ENCODE measurements around the gene MEX3A.
"Not testable (repeated sequence)": the region's sequence is repeated elsewhere in the genome, so short reads cannot be mapped to it uniquely, and the experiment has no call there.

MEX3A gene

GRCh38 chr1:156054500-156055280 is 27.6 kb downstream of the MEX3A start, which contains the start of gene LAMTOR2:
TSS of gene LAMTOR2 (plus strand) at chr1:156054782. CDS start at chr1:156054890, 108 bp downstream.
- DNase-seq (ENCODE audit: low read depth), result peak; percentile 91

- peak; percentile 78 for DNase-seq (ENCODE audit: low read depth)
These were observed 28.3 kb downstream of the MEX3A start, which contains the start of gene UBQLN4 for GRCh38 chr1:156053768-156054499. TSS of gene UBQLN4 (minus strand) at chr1:156053798. CDS start at chr1:156053701, 97 bp downstream.

GRCh38 chr1:156052862-156053767 is 29.1 kb downstream of the MEX3A start:
- DNase-seq (ENCODE audit: low read depth), result peak; percentile 65

- DNase-seq (ENCODE audit: low read depth), result no peak
These were observed 31.1 kb downstream of the MEX3A start for GRCh38 chr1:156051011-156051725.

- DNase-seq (ENCODE audit: low read depth), result no peak
These were observed 31.9 kb downstream of the MEX3A start for GRCh38 chr1:156050376-156050775.

GRCh38 chr1:156048663-156049258 is 33.5 kb downstream of the MEX3A start:
- DNase-seq (ENCODE audit: low read depth), result no peak

- DNase-seq (ENCODE audit: low read depth), result no peak
These were observed 37.2 kb downstream of the MEX3A start for GRCh38 chr1:156045076-156045475.

- DNase-seq (ENCODE audit: low read depth), result no peak
These were observed 39.4 kb downstream of the MEX3A start for GRCh38 chr1:156042828-156043227.

GRCh38 chr1:156034991-156035390 is 47.3 kb downstream of the MEX3A start:
- DNase-seq (ENCODE audit: low read depth), result not testable (repeated sequence)

- no peak for DNase-seq (ENCODE audit: low read depth)
These were observed 49.3 kb downstream of the MEX3A start for GRCh38 chr1:156033011-156033410.

- no peak for DNase-seq (ENCODE audit: low read depth)
These were observed 55.7 kb downstream of the MEX3A start for GRCh38 chr1:156026588-156026987.

GRCh38 chr1:156025876-156026275 is 56.4 kb downstream of the MEX3A start:
- DNase-seq (ENCODE audit: low read depth), result no peak

- no peak for DNase-seq (ENCODE audit: low read depth)
These were observed 57.5 kb downstream of the MEX3A start for GRCh38 chr1:156024801-156025200.

Data from T-helper 22 cell (primary cell).